K562 treated with DMSO at 1 percent for 24 hours (cell line): Measurements from ENCODE around the gene PXYLP1. TPM values are rescaled to one million over a fixed set of nuclear protein-coding genes. Genes with fewer than 3 reads are reported as not detected.

ENCODE experiments used
- total RNA-seq: library from RNA; unstranded; fragments of 300-600 nt; gene quantifications from 2 replicates; pipeline ENCODE4 v1.2.3, GENCODE V29; 2022; ENCODE audit warnings: low read depth; ENCODE audit not compliant: insufficient read depth

Gene PXYLP1
- 1.3 and 1.6 TPM in 2 replicates for total RNA-seq

GRCh38 chr3:141231101-141231951, at the start of gene PXYLP1:
Gene PXYLP1, plus strand, starts transcription at chr3:141231825. Its CDS starts 28,351 bp downstream, at chr3:141260176.

Other genes with a start within 250 kb of the PXYLP1 start
- not detected in 2 replicates for gene SPSB4, start 180.5 kb upstream of the PXYLP1 start, total RNA-seq
- 21.8 and 23.8 TPM in 2 replicates for gene ZBTB38, start 136.7 kb downstream of the PXYLP1 start, total RNA-seq